ENCODE measurements around the gene RHEBL1. TPM values are rescaled to one million over a fixed set of nuclear protein-coding genes. Genes with fewer than 3 reads are reported as not detected.

Gene RHEBL1
- total and polyA plus RNA-seq, 2 of the 8 experiments (the other 6 are each of a cell fraction or from before 2014, with no cell fraction given), result 7.5 to 9.4 TPM

DNA sequence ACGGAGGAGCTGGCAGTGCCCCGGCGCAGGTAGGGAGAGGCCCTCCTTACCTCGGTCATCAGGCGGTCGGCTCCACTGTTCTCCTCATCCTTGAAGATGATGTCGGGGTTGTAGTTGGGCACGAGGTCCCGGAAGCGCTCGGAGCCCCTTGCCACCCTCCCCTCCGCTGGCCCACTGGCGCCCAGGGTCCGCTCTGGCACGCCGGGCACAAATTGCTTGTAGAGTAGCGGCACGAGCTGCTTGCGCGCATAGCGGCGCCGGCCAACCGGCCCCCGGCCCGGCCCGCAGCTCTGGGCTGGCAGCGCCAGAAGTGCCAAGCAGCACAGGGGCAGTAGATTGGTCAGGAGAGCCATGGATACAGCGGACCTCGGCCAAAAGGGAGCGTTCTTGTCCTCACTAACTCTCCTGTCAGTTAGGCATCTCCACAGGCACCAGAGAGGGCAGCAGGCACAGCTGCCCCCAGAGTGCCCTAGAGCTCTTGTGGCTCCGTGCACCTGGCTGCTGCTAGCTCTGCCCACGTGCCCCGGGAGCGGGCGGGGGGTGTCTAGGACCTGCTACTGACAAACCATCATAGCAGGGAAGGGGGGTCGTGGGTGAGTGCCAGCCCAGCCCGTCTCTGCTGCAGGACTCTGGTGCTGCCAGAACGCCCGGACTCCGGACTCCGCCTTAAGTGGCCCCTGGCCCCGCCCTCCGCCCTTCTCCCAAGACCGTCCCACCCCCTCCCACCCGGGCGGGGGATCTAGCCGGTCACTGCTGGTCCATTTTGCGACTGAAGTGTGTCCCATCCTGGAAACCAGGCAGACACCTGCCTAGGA, 24.6 kb upstream of the RHEBL1 start, which contains the start of gene DHH:
DHH (minus strand) TSS at position 642 of the 815 bp plus-strand sequence; CDS start at position 353, 289 bp downstream.
- H3K79me1 ChIP-seq (ENCODE audit: low read depth, low read length), result no peaks in the 10 kb centered on the region
- no peak within 1 kb of the TSS for H2BK5ac ChIP-seq (ENCODE audit: low read depth, low read length)
- H2AFZ ChIP-seq (ENCODE audit: low read length), result no peak within 1 kb of the TSS
- no peak within 1 kb of the TSS for H3K14ac ChIP-seq (ENCODE audit: insufficient read length)
- peaks cover 0 to 38% (median 18%) of the 10 kb centered on the region in 4 experiments; a peak in 5 of 7 replicates for H3K4me1 ChIP-seq (replicated peaks in 1 of 4; ENCODE audit: control insufficient read depth in 3 of 4, insufficient read depth in 4 of 4, low read length in 3 of 4)
- FAIRE-seq, result no peak
- no peak within 1 kb of the TSS for H3K23ac ChIP-seq (ENCODE audit: insufficient read length)
- no peak within 1 kb of the TSS for H4K91ac ChIP-seq (replicated peaks; ENCODE audit: insufficient read length, low read length)
- no peak within 1 kb of the TSS for H2BK20ac ChIP-seq (ENCODE audit: low read length)
- WGBS, 2 experiments (ENCODE audit: extremely low coverage in 1 of 2, insufficient coverage in 1 of 2, insufficient read length in 1 of 2, insufficient replicate concordance in 2 of 2, low coverage in 1 of 2, low lambda C conversion rate in 2 of 2, missing lambda C conversion rate in 1 of 2), result 10% methylated on average over 44 of the region's 49 CpGs; no CpG with 5 or more reads in 1 of the 2 experiments
- H3K56ac ChIP-seq (replicated peaks; ENCODE audit: insufficient read length, low read depth, low read length), result no peak within 1 kb of the TSS
- no peak within 1 kb of the TSS for H3K18ac ChIP-seq (ENCODE audit: extremely low read depth, low read length)
- H3K9me3 ChIP-seq (ENCODE audit: insufficient read depth in 2 of 2, low read depth in 1 of 2, low read length in 1 of 2), result no peaks in the 10 kb centered on the region; a peak in 1 of 4 replicates
- no peak within 1 kb of the TSS for H3K27ac ChIP-seq (ENCODE audit: low read depth, low read length)
- no peak within 1 kb of the TSS for H3K4ac ChIP-seq (replicated peaks; ENCODE audit: insufficient read length, low read depth, low read length)
- H3K4me2 ChIP-seq (ENCODE audit: insufficient read depth in 1 of 2, low read depth in 2 of 2, low read length in 2 of 2), result peak within 1 kb of the TSS; percentile 71 to 89
- no peak within 1 kb of the TSS for H2BK15ac ChIP-seq (ENCODE audit: low read length)
- no peak within 1 kb of the TSS for H2BK12ac ChIP-seq (ENCODE audit: low read depth, low read length)
- peaks cover 10% of the 10 kb centered on the region for H3K23me2 ChIP-seq (ENCODE audit: low read depth, low read length)
- H4K8ac ChIP-seq (ENCODE audit: extremely low read depth, insufficient read depth, low read length), result no peak within 1 kb of the TSS
- no peak within 1 kb of the TSS for H2AK5ac ChIP-seq (ENCODE audit: low read depth, low read length)
- H3K27me3 ChIP-seq (replicated peaks in 1 of 4; ENCODE audit: control insufficient read depth in 3 of 4, extremely low read depth in 1 of 4, insufficient read depth in 3 of 4, low read length in 3 of 4), result peaks cover 44 to 61% (median 60%) of the 10 kb centered on the region in 4 experiments
- H2BK120ac ChIP-seq (replicated peaks; ENCODE audit: low read depth, low read length), result no peak within 1 kb of the TSS
- H3K79me2 ChIP-seq (ENCODE audit: control insufficient read depth in 1 of 2, insufficient read depth in 2 of 2, low read length in 2 of 2), result no peaks in the 10 kb centered on the region
- ChIA-PET POLR2A (ENCODE audit: partially characterized antibody) (interaction anchor here (0.8 to 6.4 kb wide), 12 partner anchors 9 to 81 kb away, joined by 3 to 66 read pairs (median 6); partner anchors contain the start of genes KMT2D, LMBR1L, RHEBL1 and TUBA1B), CTCF (ENCODE audit: partially characterized antibody) (interaction anchor here (0.6 to 11.2 kb wide), 16 partner anchors 7 to 279 kb away, joined by 3 to 178 read pairs (median 8); partner anchors contain the start of genes LMBR1L and RHEBL1)
- no peak within 1 kb of the TSS for H4K5ac ChIP-seq (ENCODE audit: insufficient read length, low read depth, low read length)
- no peak within 1 kb of the TSS; a peak in 1 of 7 replicates for H3K9ac ChIP-seq (replicated peaks in 1 of 4; ENCODE audit: extremely low read depth in 1 of 4, low read depth in 3 of 4, low read length in 3 of 4)
- H4K20me1 ChIP-seq (replicated peaks in 1 of 2; ENCODE audit: control insufficient read depth in 1 of 2, insufficient read depth in 2 of 2, low read length in 2 of 2), result peaks cover 2 to 5% of the 10 kb centered on the region in 2 experiments
- peak within 1 kb of the TSS; percentile 25 to 54 (median 40); a peak in 7 of 8 replicates for H3K4me3 ChIP-seq (ENCODE audit: extremely low read depth in 1 of 4, insufficient read depth in 2 of 4, low read depth in 3 of 4, low read length in 4 of 4)
- H3K36me3 ChIP-seq (ENCODE audit: control insufficient read depth in 2 of 4, insufficient read depth in 4 of 4, low read length in 3 of 4), result peaks cover 2 to 10% (median 4%) of the 10 kb centered on the region in 4 experiments; a peak in 4 of 8 replicates
- peak in 1 of 2 experiments; percentile 82 for DNase-seq (ENCODE audit: low read depth in 1 of 2, low spot score in 2 of 2)
- peak; percentile 81 for TF ChIP-seq SUZ12 (IDR thresholded peaks at IDR 0.05; ENCODE audit: low read length)
- peak; percentile 86 for TF ChIP-seq EZH2 (IDR thresholded peaks at IDR 0.05; ENCODE audit: low read depth, low read length, severe bottlenecking)
- peak; percentile 43 for TF ChIP-seq KDM4A (IDR thresholded peaks at IDR 0.05; ENCODE audit: low read depth, low read length, severe bottlenecking)
- no peak for TF ChIP-seq RAD21 (IDR thresholded peaks at IDR 0.05 in 1 of 2, conservative IDR thresholded peaks at IDR 0.05 in 1 of 2; ENCODE audit: low read depth in 2 of 2, low read length in 2 of 2)
- no peak for TF ChIP-seq KDM5A (IDR thresholded peaks at IDR 0.05; ENCODE audit: low read length)
- no peak for TF ChIP-seq TAF7 (optimal IDR thresholded peaks at IDR 0.05; ENCODE audit: borderline replicate concordance, low read depth, low read length)
- TF ChIP-seq CTBP2 (IDR thresholded peaks at IDR 0.05; ENCODE audit: borderline replicate concordance, insufficient read depth, insufficient read length, low read length), result no peak

Measured in H1 (cell line).